Omental fat pad (tissue), 4 donors: ENCODE results near the gene CYGB. TPM values are rescaled to one million over a fixed set of nuclear protein-coding genes. Genes with fewer than 3 reads are reported as not detected.
"Not testable (repeated sequence)": the region's sequence is repeated elsewhere in the genome, so short reads cannot be mapped to it uniquely, and the experiment has no call there.

Experiments used
- ATAC-seq: fragments of 150-250 bp; one replicate; pipeline ENCODE4 v1.9.1; 2016; ENCODE audit warnings: mild to moderate bottlenecking, moderate library complexity; ENCODE audit not compliant: low FRiP score
- DNase-seq: peaks from one replicate; pipeline ENCODE4 v3.0.0-alpha.2; 2019; ENCODE audit warnings: low spot score
- total RNA-seq, 4 donors: library from RNA; depleted of rRNA; stranded (reverse); fragments of >200 nt; gene quantifications; one replicate each; pipeline ENCODE4 v1.1.0, GENCODE V29; 2016
- TF ChIP-seq, protein P1 (sequence below), 3 donors: fragments of 450-650 bp; IDR thresholded peaks; one replicate each; pipeline ENCODE4 v1.5.1; 2016 to 2017; ENCODE audit warnings: antibody characterized with exemption in 3 of 3, mild to moderate bottlenecking in 3 of 3, moderate library complexity in 2 of 3

Gene CYGB
- total RNA-seq, 4 donors from 2014 or later: 18.9 to 46.2 (median 35.2) TPM

DNA sequence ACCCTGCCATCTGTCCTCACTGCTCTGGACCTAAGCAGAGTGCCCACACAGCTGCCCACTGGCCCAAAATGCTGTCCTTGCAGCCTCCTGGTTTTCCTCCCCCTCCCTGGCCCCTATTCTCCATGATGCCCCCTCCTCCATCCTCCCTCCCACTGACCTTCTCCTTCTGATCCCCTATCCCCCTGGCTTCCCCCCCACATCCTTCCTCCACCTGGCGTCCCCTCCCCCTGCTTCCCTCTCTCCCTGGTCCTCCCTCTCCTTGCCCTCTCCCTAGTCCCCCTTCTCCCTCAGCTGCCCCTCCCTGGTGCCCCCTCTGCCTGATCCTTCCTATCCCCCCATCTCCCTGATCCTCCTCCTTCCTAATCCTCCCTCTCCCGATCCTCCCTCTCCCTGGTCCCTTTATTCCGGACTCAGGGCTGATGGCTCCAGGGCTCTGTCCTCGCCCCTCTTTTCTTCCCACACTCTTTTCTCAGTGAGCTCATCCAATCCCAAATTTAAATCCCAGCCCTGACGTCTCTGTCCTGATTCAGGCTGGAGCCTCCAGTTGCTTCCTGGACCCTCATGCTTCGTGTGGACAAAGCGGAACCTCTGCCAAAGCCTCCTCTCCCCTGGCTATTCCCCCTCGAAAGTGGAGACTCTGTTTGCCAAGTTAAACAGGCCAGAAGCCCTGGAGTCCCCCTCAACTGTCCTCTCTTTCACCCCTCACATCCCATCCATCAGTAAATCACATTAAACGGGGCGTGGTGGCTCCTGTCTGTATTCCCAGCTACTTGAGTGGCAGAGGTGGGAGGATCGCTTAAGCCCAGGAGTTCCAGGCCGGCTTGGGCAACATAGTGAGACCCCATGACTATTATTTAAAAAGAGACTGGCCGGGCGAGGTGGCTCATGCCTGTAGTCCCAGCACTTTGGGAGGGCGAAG lies 18.2 kb downstream of the CYGB start:
- DNase-seq (no peak), ATAC-seq (no peak)
- TF ChIP-seq, protein P1, sequence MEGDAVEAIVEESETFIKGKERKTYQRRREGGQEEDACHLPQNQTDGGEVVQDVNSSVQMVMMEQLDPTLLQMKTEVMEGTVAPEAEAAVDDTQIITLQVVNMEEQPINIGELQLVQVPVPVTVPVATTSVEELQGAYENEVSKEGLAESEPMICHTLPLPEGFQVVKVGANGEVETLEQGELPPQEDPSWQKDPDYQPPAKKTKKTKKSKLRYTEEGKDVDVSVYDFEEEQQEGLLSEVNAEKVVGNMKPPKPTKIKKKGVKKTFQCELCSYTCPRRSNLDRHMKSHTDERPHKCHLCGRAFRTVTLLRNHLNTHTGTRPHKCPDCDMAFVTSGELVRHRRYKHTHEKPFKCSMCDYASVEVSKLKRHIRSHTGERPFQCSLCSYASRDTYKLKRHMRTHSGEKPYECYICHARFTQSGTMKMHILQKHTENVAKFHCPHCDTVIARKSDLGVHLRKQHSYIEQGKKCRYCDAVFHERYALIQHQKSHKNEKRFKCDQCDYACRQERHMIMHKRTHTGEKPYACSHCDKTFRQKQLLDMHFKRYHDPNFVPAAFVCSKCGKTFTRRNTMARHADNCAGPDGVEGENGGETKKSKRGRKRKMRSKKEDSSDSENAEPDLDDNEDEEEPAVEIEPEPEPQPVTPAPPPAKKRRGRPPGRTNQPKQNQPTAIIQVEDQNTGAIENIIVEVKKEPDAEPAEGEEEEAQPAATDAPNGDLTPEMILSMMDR (IDR thresholded peaks at IDR 0.05): no peak

GRCh38 chr17:76517638-76518038 lies 19.9 kb downstream of the CYGB start:
- no peak for ATAC-seq
- no peak for DNase-seq
- TF ChIP-seq, protein P1 (IDR thresholded peaks at IDR 0.05): no peak

- ATAC-seq (peak; percentile 72), DNase-seq (no peak)
- TF ChIP-seq, protein P1 (IDR thresholded peaks at IDR 0.05): no peak
Measured at GRCh38 chr17:76515274-76515949, 22.1 kb downstream of the CYGB start.

DNA sequence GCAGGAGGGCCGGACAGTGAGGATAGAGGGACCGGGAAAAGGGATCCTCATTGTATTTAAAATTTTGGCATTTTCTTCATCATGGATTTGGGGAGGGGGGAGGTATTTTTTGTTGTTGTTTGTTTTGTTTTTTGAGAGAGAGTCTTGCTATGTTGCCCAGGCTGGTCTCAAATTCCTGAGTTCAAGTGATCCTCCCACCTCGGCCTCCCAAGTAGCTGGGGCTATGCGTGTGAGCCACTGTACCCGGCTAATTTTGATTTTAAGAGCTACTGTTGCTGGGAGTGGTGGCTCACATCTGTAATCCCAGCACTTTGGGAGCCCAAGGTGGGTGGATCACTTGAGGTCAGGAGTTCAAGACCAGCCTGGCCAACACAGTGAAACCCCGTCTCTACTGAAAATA lies 23.2 kb downstream of the CYGB start:
- not testable (repeated sequence) for DNase-seq, ATAC-seq

DNA sequence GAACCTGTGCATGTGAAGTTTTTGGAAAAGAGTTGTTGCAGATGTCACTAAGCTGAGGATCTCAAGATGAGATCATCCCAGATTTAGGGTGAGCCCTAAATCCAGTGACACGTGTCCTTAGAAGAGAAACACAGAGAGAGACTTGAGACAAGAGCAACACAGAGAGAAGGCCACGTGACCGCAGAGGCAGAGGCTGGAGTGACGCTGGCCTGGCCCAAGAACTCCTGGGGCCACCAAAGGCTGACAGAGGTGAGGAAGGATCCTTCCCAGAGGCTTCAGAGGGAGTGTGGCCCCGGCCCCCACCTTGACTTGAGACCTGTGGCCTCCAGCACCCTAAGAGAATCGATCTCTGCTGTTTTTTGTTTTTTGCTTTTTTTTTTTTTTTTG lies 24.2 kb downstream of the CYGB start:
- no peak for ATAC-seq
- DNase-seq: no peak

DNA sequence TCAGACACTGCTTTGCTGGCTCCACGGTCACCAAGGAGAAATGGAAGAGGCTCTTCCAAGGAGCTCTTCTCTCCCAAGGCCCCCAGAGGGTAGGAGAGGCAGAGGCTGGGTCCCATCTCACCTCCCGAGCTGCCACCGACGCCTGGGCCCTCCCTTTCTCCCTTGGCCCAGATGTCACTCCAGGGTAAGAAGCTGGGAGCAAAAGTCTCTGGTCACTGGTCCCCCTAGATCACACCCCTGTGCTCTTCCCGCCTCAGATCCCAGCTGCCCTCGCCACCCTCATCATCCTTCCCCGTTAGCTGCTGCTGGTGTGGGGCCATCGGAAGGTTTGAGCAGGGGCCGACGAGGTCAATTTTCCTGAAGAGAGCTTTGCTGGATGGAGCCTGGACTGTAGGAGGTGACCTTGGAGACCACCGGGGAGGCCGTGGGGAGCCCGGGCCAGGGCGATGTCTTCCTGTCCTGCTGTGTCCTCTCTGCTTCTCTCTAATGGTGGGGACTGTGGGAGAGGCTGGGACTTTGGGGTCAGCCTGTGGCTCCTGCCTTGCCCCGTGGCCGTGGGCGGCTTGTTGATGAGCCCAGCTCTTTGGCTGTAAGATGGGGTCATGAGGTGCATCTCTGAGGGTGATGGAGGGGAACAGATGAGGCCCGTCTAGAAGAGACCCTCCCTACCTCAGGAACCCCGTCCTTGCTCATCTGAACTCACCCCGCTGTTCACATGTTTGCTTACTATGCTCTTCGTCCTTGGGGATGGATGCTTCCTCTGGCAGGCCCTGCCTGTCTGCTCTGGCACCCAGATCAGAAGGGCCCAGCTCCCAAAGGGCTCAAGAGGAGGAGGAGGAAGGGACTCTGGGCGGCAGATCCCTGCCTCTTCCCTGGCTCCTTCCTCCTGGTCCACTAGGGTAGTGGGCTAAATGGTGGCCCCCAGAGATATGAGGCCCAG lies 24.9 kb downstream of the CYGB start:
- DNase-seq (no peak), ATAC-seq (no peak)
- TF ChIP-seq, protein P1 (IDR thresholded peaks at IDR 0.05): no peak

More for the DNA sequence above, 24.2 kb downstream of the CYGB start:
- TF ChIP-seq, protein P1 (IDR thresholded peaks at IDR 0.05): no peak
